Hepatocyte (in vitro differentiated cells): Measurements from ENCODE around the gene CRISPLD2. TPM values are rescaled to one million over a fixed set of nuclear protein-coding genes. Genes with fewer than 3 reads are reported as not detected.

Source experiments
- DNase-seq: peaks from one replicate; pipeline ENCODE4 v3.0.0-alpha.2; 2016; ENCODE audit warnings: low spot score
- H2AFZ ChIP-seq: fragments of 200-600 bp; sonication (generic); 2 replicates; pipeline ENCODE4 v1.6.0; 2016; ENCODE audit warnings: antibody characterized with exemption, mild to moderate bottlenecking
- H3K27ac ChIP-seq: fragments of 200-600 bp; sonication (generic); 2 replicates; pipeline ENCODE4 v1.5.1; 2016; ENCODE audit warnings: mild to moderate bottlenecking
- H3K27me3 ChIP-seq: fragments of 200-600 bp; sonication (generic); 2 replicates; pipeline ENCODE4 v1.6.1; 2016
- H3K36me3 ChIP-seq: fragments of 200-600 bp; sonication (generic); replicated peaks from 2 replicates; pipeline ENCODE4 v1.5.1; 2016; ENCODE audit warnings: low read depth; ENCODE audit not compliant: insufficient read depth
- H3K4me1 ChIP-seq: fragments of 200-600 bp; sonication (generic); 2 replicates; pipeline ENCODE4 v1.5.1; 2016; ENCODE audit warnings: mild to moderate bottlenecking, moderate library complexity; ENCODE audit not compliant: insufficient read depth
- H3K4me2 ChIP-seq: fragments of 200-600 bp; sonication (generic); 2 replicates; pipeline ENCODE4 v1.6.0; 2016
- H3K4me3 ChIP-seq: fragments of 200-600 bp; sonication (generic); 2 replicates; pipeline ENCODE4 v1.5.1; 2016; ENCODE audit warnings: mild to moderate bottlenecking
- H3K79me2 ChIP-seq: fragments of 200-600 bp; sonication (generic); 2 replicates; pipeline ENCODE4 v1.6.0; 2017; ENCODE audit warnings: mild to moderate bottlenecking
- H3K9me2 ChIP-seq: fragments of 200-600 bp; sonication (generic); replicated peaks from 2 replicates; pipeline ENCODE4 v1.6.0; 2017; ENCODE audit warnings: mild to moderate bottlenecking; ENCODE audit not compliant: insufficient read depth
- H3K9me3 ChIP-seq: fragments of 200-600 bp; sonication (generic); 2 replicates; pipeline ENCODE4 v1.5.1; 2016; ENCODE audit warnings: low read depth, mild to moderate bottlenecking
- H4K20me1 ChIP-seq: fragments of 200-600 bp; sonication (generic); 2 replicates; pipeline ENCODE4 v1.6.0; 2016; ENCODE audit warnings: mild to moderate bottlenecking; ENCODE audit not compliant: insufficient read depth, poor library complexity, severe bottlenecking
- EZH2 ChIP-seq: fragments of 200-600 bp; sonication (generic); IDR thresholded peaks from 2 replicates; pipeline ENCODE4 v1.6.1; 2016; ENCODE audit warnings: antibody characterized with exemption, mild to moderate bottlenecking, borderline replicate concordance
- EZH2phosphoT487 ChIP-seq: fragments of 200-600 bp; sonication (generic); IDR thresholded peaks from one replicate; pipeline ENCODE4 v1.6.1; 2018; ENCODE audit warnings: antibody characterized with exemption, mild to moderate bottlenecking, low read depth, moderate library complexity; ENCODE audit not compliant: unreplicated experiment, severe bottlenecking
- WGBS: methylation state at CpG from one replicate; pipeline ENCODE4 v1.1.6; 2016; ENCODE audit warnings: low lambda C conversion rate; ENCODE audit errors: missing lambda C conversion rate; 5-methylcytosine and 5-hydroxymethylcytosine counted together
- polyA plus RNA-seq: library from polyadenylated mRNA; unstranded; fragments of >200 nt; fragmentation: Nextera tagmentation; extraction: Ambion mirVana; gene quantifications from 2 replicates; pipeline ENCODE4 v1.2.1, GENCODE V29; 2016
- total RNA-seq: library from RNA; depleted of rRNA; stranded (reverse); fragments of >200 nt; gene quantifications from 2 replicates; pipeline ENCODE4 v1.2.3, GENCODE V29; 2014
- TF ChIP-seq, protein P1 (sequence below): fragments of 200-600 bp; sonication (generic); IDR thresholded peaks from 2 replicates; pipeline ENCODE4 v1.5.1; 2016; ENCODE audit warnings: antibody characterized with exemption, mild to moderate bottlenecking; ENCODE audit not compliant: poor library complexity

Gene CRISPLD2
- total and polyA plus RNA-seq, 2 experiments from 2014 or later, result 281 to 315 TPM

DNA sequence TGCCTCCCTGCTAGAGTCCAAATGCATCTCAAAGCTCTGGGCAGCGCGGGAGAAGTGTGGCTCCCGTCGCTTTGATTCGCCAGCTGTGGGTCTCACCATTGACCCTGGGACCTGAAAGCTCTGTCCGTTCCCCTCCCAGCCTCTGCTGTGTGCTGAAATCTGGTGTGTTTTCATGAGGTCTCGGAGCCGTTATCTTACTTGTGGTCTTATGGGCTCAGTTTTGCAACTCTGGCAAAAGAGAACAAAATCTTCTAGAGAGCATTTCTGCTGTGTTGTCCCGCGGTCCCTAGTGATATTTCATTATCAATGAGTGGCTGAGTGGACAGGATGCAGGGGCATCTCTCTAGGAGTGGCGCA is 13.3 kb downstream of the CRISPLD2 start:
- Histone ChIP-seq H3K36me3 (no peaks in the 10 kb centered on the region), H3K4me3 (no peak overlapping the region), H2AFZ (no peak overlapping the region), H3K9me2 (no peaks in the 10 kb centered on the region), H4K20me1 (no peaks in the 10 kb centered on the region), H3K4me2 (peak overlapping the region; percentile 47), H3K27ac (peak overlapping the region; percentile 87), H3K4me1 (peaks cover 53% of the 10 kb centered on the region), H3K79me2 (peaks cover 46% of the 10 kb centered on the region), H3K27me3 (no peaks in the 10 kb centered on the region), H3K9me3 (no peaks in the 10 kb centered on the region)
- TF ChIP-seq EZH2phosphoT487 (no peak), EZH2 (no peak)
- TF ChIP-seq, protein P1, sequence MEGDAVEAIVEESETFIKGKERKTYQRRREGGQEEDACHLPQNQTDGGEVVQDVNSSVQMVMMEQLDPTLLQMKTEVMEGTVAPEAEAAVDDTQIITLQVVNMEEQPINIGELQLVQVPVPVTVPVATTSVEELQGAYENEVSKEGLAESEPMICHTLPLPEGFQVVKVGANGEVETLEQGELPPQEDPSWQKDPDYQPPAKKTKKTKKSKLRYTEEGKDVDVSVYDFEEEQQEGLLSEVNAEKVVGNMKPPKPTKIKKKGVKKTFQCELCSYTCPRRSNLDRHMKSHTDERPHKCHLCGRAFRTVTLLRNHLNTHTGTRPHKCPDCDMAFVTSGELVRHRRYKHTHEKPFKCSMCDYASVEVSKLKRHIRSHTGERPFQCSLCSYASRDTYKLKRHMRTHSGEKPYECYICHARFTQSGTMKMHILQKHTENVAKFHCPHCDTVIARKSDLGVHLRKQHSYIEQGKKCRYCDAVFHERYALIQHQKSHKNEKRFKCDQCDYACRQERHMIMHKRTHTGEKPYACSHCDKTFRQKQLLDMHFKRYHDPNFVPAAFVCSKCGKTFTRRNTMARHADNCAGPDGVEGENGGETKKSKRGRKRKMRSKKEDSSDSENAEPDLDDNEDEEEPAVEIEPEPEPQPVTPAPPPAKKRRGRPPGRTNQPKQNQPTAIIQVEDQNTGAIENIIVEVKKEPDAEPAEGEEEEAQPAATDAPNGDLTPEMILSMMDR, result no peak
- DNase-seq, result no peak
- 80% methylated on average over 11 of the region's 11 CpGs for WGBS

DNA sequence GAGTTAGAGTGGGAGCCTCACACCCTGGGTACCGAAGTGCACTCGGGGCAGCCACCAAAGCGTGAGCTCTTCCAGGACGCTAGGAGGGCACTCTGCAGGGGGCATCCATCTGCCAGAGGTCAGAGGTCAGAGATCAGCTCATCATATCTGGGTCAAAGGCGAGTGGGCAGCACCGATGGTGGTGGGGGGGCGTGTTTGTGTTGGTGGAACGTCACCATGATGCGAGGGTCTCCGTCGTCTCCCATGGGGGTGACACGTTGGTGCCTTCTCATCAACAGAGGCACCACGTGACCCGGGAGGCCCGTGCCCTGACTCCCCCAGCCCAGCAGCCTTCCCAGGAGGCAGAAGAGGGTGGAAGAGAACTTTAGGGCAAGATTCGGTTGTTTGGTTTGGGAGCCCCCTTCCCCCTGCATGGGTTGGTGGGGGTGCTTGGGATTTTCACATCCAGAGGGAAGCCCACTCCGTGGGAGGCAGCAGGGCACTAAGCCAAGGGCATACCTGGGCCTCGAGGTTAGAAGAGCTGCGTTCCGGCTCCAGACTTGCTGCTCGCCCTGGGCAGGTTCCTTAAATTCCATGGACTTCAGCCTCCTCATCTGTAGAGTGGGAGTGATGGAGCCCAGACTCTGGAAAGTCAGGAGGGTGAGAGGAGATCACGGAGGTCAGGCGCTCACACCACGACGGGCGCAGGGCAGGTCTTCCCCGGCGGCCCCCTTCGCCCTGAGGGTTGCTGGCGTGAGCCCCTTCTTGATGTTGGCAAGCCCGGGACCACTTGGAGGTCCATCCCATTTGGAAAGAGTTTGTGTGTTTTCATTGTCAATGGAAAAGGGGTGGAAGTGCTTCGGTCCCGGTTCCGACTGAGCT is 14.0 kb downstream of the CRISPLD2 start:
- no peak overlapping the region for H2AFZ ChIP-seq
- H3K4me1 ChIP-seq, result peaks cover 47% of the 10 kb centered on the region
- peak overlapping the region; percentile 47 for H3K4me2 ChIP-seq
- no peaks in the 10 kb centered on the region for H3K36me3 ChIP-seq
- no peaks in the 10 kb centered on the region for H3K9me2 ChIP-seq
- no peak for DNase-seq
- peak overlapping the region; percentile 87 for H3K27ac ChIP-seq
- peaks cover 48% of the 10 kb centered on the region for H3K79me2 ChIP-seq
- H3K27me3 ChIP-seq, result no peaks in the 10 kb centered on the region
- H4K20me1 ChIP-seq, result no peaks in the 10 kb centered on the region
- no peaks in the 10 kb centered on the region for H3K9me3 ChIP-seq
- TF ChIP-seq, protein P1, result no peak
- TF ChIP-seq EZH2, result no peak
- no peak for TF ChIP-seq EZH2phosphoT487
- 84% methylated on average over 34 of the region's 34 CpGs for WGBS
- H3K4me3 ChIP-seq, result no peak overlapping the region

DNA sequence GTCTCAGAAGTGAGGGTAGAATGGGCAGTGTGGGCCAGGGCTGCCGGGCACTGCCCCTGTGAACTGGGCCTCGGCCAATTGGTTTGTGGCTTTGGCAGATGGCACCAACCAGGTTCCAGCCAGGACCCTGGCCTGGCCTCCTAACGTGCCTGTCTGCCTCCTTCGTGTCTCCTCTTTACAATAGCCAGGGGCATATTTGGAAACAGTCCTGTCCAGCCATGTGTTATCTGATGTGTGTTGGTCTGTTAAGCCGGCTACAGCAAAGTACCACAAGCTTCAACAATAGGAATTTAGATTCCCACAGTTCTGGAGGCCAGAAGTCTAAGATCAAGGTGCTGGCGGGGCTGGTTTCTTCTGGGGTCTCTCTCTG is 14.6 kb downstream of the CRISPLD2 start:
- no peak for DNase-seq
- Histone ChIP-seq H3K27me3 (no peaks in the 10 kb centered on the region), H3K4me2 (peak overlapping the region; percentile 16), H4K20me1 (no peaks in the 10 kb centered on the region), H3K4me1 (peaks cover 44% of the 10 kb centered on the region), H3K36me3 (no peaks in the 10 kb centered on the region), H3K4me3 (no peak overlapping the region), H3K79me2 (peaks cover 49% of the 10 kb centered on the region), H3K9me3 (no peaks in the 10 kb centered on the region), H3K27ac (peak overlapping the region; percentile 87), H2AFZ (no peak overlapping the region), H3K9me2 (no peaks in the 10 kb centered on the region)
- TF ChIP-seq, protein P1, result no peak
- TF ChIP-seq EZH2phosphoT487 (no peak), EZH2 (no peak)
- 56% methylated on average over 6 of the region's 6 CpGs for WGBS
